HG03558 (cell line): ENCODE measurements around the gene VTA1.
"Not testable (repeated sequence)": the region's sequence is repeated elsewhere in the genome, so short reads cannot be mapped to it uniquely, and the experiment has no call there.

Experiments
- ATAC-seq: cut with Tn5 transposase; IDR thresholded peaks from one replicate; pipeline ENCODE4 v1.9.1; 2021; ENCODE audit warnings: moderate number of reproducible peaks; ENCODE audit not compliant: unreplicated experiment; ENCODE audit errors: extremely low read depth

Gene VTA1

GRCh38 chr6:142167071-142167470, 20.0 kb downstream of the VTA1 start:
- ATAC-seq: no peak

GRCh38 chr6:142167486-142167885, 20.4 kb downstream of the VTA1 start:
- no peak for ATAC-seq

- no peak for ATAC-seq
Measured at GRCh38 chr6:142171351-142171750, 24.3 kb downstream of the VTA1 start.

- ATAC-seq: no peak
Measured at GRCh38 chr6:142172758-142173157, 25.7 kb downstream of the VTA1 start.

GRCh38 chr6:142173980-142174379, 26.9 kb downstream of the VTA1 start:
- ATAC-seq: no peak

GRCh38 chr6:142174703-142175102, 27.6 kb downstream of the VTA1 start:
- no peak for ATAC-seq

- ATAC-seq: no peak
Measured at GRCh38 chr6:142178129-142178528, 31.1 kb downstream of the VTA1 start.

- ATAC-seq: no peak
Measured at GRCh38 chr6:142182004-142182403, 34.9 kb downstream of the VTA1 start.

- no peak for ATAC-seq
Measured at GRCh38 chr6:142183351-142183750, 36.3 kb downstream of the VTA1 start.

GRCh38 chr6:142184307-142184706, 37.2 kb downstream of the VTA1 start:
- ATAC-seq: no peak

GRCh38 chr6:142185641-142186040, 38.6 kb downstream of the VTA1 start:
- no peak for ATAC-seq

GRCh38 chr6:142187209-142187608, 40.1 kb downstream of the VTA1 start:
- no peak for ATAC-seq

- not testable (repeated sequence) for ATAC-seq
Measured at GRCh38 chr6:142188341-142188740, 41.3 kb downstream of the VTA1 start.

- no peak for ATAC-seq
Measured at GRCh38 chr6:142189057-142189456, 42.0 kb downstream of the VTA1 start.

GRCh38 chr6:142192343-142192742, 45.3 kb downstream of the VTA1 start:
- ATAC-seq: no peak

- ATAC-seq: no peak
Measured at GRCh38 chr6:142193621-142194020, 46.6 kb downstream of the VTA1 start.

GRCh38 chr6:142195862-142196541, 48.9 kb downstream of the VTA1 start:
- ATAC-seq: no peak

GRCh38 chr6:142200846-142201628, 54.0 kb downstream of the VTA1 start:
- no peak for ATAC-seq

GRCh38 chr6:142207265-142207877, 60.3 kb downstream of the VTA1 start:
- ATAC-seq: no peak

- ATAC-seq: no peak
Measured at GRCh38 chr6:142210606-142211005, 63.5 kb downstream of the VTA1 start.

- no peak for ATAC-seq
Measured at GRCh38 chr6:142213402-142213801, 66.3 kb downstream of the VTA1 start.
